ENCODE measurements around the gene PCSK9.

The PCSK9 gene

DNA sequence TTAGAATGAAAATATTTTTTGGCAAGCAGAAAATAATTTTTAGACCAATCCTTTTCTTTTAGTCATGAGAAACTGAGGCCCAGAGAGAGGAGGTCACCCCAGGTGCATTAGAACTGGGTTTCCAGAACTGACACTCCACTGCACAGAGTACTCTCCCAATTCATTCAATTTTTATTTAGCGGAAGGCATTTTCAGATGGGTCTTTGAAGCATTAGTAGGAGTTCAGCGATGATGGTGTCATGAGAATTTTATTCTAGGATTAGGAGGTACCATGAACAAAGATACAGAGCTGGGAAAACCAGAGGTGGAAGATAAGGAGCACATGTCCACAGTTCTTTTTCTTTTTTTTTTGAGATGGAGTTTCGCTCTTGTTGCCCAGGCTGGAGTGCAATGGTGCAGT, 2.3 kb downstream of the PCSK9 start:
- in situ Hi-C loops (cut with MboI; ENCODE audit: low sequenced_read_pairs) = no loop called here

DNA sequence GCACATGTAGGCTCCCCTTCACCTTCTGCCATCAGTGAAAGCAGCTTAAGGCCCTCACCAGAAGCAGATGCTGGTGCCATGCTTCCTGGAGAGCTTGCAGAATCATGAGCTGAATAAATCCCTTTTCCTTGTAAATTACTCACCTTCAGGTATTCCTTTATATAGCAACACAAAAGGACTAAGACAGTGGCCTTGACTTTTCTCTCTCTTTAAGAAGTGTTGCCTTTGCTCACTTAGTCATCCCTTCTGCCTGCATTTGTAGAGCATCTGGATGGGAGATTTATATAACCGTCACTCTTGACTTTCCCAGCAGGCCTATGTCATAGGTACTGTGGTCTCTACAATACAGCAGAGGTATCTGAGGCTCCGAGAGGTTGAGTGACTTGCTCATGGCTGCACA, 3.7 kb downstream of the PCSK9 start:
- in situ Hi-C loops (cut with MboI; ENCODE audit: low sequenced_read_pairs) = no loop called here

DNA sequence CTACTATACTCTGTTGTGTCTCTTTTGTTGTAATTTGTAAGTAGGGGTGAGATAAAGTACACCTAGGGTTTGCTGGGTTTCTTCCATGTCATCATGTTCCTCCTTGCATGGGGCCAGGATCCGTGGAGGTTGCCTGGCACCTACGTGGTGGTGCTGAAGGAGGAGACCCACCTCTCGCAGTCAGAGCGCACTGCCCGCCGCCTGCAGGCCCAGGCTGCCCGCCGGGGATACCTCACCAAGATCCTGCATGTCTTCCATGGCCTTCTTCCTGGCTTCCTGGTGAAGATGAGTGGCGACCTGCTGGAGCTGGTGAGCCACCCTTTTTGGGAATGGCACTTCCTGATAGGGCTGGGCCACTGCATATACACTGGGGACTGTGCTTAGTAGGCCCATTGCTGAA, 4.4 kb downstream of the PCSK9 start:
- in situ Hi-C loops (cut with MboI; ENCODE audit: low sequenced_read_pairs) = no loop called here

DNA sequence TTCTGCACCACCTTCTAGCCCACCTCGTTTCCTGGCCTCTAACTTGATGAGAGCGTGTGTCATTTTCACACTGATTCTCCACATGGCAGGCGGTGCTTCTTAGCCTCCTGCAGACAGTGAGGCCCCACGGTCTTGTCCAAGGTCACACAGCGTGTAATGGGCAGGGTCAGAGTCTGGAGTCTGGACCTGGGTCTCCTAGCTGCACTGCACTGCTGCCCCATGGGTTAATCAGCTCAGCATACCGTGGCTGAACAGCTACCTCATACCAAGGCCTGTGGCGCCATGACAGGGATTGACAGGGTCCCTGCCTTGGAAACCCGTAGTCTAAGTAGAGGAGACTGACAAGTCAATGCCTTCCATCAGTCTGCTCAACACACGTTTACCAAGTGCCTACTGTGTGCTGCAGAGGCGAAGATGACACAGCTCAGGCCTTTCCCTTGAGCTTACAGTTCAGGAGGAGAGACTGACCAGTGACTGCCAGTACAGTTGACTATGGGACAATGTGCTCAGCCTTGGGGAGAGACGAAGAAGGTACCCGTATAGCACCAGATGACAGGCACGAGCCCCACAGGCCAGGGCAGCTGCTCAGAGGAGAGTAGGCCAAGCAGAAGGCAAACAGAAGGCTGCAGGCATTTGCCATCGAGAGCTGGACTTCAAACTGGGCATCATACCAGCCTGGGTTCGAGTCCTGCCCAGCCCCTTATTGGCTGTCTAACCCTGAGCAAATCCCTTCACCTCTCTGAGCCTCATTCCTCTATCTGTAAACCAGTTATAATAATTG, 5.5 kb downstream of the PCSK9 start:
- in situ Hi-C loops (cut with MboI; ENCODE audit: low sequenced_read_pairs) = no loop called here

DNA sequence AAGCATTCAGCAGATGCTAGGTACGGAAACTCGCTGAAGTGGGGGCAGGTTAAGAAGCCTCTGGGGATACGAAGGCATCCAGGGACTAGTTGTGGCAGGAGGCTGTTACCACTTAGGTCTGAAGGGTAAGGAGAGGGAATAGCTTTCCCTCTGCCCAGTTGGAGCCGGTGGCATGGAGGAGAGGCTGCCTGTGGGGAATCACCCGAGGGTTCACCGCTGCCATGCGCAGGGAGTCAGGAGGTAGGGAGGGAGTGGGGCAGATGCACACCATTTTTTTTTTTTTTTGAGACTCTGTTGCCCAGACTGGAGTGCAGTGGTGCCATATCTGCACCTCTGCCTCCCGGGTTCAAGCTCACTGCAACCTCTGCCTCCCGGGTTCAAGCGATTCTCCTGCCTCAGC, 6.1 kb downstream of the PCSK9 start:
- in situ Hi-C loops (cut with MboI; ENCODE audit: low sequenced_read_pairs) = no loop called here

DNA sequence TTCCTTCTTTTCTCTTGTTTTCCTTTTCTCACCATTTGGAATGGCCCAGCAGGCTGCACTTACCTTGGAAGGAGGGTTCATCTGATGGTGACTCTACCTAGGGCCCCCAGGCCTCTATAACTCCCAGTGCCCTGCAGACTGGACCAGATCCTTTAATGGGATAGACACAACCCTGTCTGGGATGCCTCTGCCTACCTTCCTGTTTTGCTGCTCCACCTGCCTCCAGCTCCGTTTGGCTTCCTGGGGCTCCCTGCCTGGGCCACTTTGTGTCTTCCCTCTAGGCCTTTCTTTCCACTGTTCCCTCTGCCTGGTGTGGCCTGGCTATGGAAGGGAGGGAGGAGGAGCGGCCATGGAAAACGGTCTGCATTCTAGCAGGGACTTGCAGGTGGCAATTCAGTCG, 7.5 kb downstream of the PCSK9 start:
- in situ Hi-C loops (cut with MboI; ENCODE audit: low sequenced_read_pairs) = no loop called here

DNA sequence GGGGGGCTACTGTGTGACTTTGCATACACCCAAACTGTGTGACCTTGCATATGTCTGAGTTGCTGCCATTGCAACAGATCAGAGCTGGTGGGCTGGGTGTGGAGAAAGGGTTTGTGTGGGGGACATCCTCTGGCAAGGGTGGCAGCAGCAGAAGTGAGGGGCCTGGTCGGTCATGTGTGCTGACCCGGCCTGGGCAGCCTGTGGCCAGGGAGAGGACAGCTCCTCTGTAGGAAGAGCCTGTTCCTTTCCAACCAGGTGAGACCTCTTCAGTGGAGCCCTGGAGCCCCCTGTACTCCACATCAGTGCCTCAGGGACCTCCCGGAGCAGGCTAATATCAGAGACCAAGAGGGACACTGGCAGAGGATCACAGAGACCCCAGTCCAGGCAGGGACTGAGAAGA, 8.3 kb downstream of the PCSK9 start:
- in situ Hi-C loops (cut with MboI; ENCODE audit: low sequenced_read_pairs) = no loop called here

DNA sequence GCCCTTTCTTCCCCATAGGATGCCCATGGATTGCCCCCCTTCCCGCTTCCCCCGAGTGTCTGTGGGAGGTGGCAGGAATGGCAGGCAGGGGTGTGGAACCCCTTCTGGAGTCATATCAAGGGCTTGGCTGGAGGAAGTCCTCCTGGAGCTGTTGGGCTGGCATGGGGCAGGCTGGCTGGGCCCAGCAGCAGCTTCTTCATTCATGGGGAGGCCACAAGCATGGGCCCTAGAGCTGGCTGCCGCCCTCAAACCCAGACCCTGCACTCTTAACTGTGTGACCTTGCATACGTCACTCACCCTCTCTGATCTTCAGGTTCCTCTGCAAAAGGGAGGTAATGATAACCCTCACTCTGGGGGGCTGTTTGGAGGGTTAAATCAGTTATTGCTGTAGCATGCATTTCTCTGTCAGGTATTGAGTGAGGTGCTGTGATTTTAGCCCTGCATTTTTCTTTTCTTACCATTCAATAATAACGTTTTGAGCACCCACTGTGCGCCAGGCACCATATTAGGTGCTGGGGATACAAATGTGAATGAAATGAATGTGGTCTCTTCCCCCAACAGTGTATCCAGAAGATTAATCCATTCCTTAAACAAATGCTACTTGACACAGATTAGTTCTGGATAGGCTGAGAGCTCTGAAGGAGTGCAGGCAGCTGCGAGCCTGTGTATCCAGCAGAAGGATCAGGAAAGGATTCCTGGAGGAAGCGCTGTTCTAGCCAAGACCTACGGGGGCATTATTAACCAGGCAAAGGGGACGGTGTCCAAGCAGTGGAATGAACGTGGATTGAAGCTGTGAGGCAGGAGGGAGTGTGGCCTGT, 9.3 kb downstream of the PCSK9 start:
- in situ Hi-C loops (cut with MboI; ENCODE audit: low sequenced_read_pairs) = no loop called here

DNA sequence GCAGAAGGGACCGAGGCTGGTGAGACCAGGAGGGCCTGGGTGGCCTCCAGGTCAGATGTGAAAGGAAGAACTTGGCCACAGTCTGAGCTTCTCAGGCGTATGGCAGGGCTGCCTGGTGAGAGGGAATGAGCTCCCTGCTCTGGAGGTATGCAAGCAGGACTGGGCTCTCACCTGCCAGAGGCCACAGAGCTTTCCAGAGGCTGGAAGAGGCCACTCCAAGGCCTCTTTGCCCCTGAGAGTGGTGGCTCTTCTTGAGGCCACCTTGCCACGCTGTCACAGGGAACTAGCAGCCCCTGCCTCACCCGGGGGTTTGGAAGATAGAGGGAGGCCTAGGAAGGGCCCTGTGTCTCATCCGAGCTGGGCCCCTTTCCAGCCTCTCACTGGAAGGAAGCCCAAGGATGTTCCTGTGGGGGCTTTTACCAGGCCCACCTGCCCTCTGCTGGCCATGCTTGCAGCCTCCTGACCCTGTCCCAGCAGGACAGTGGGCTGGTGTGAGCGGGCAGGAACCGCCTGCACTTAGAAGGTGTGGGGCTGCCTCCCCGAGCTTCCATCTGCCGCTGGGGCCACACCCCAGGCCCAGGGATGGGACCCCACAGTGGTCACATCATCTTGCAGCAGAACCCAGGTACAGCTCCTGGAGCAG, 10.0 kb downstream of the PCSK9 start:
- in situ Hi-C loops (cut with MboI; ENCODE audit: low sequenced_read_pairs) = no loop called here

DNA sequence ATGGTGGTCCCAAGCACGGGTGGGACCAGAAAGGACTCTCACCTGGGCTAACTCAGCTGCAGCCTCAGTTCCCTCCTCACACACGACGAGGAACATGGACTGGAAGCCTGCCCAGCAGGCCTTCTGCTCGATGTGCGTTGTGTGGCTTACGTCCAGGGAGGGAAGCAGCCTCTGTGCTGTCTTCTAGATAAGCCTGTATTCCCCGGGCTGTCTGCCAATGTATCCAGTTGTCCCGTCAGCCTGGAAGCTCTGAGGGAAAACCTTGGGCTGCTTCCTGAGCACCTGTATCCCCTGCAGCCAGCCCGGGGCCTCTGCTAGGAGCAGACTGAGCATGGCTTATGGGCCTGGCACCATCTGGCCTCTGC, 10.5 kb downstream of the PCSK9 start:
- in situ Hi-C loops (cut with MboI; ENCODE audit: low sequenced_read_pairs) = no loop called here

DNA sequence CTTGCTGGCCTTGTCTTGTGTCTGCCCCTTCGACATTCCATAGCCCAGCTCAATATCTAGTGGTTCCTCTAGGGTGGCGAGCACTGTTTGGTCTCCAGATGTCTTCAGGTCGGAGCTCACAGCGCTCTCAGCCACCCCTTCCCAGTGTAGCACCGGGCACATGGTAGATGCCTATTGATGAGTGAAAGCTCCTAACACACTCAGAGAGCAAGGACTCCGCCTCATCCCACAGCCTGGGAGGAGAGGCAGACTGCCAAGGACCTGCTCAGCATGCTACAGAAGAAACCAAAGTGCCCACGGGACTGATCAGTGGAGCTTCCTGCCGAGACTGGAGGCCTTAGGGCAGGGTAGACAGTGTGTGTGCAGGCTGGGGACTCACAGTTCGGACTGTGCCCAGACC, 10.9 kb downstream of the PCSK9 start:
- in situ Hi-C loops (cut with MboI; ENCODE audit: low sequenced_read_pairs) = no loop called here

DNA sequence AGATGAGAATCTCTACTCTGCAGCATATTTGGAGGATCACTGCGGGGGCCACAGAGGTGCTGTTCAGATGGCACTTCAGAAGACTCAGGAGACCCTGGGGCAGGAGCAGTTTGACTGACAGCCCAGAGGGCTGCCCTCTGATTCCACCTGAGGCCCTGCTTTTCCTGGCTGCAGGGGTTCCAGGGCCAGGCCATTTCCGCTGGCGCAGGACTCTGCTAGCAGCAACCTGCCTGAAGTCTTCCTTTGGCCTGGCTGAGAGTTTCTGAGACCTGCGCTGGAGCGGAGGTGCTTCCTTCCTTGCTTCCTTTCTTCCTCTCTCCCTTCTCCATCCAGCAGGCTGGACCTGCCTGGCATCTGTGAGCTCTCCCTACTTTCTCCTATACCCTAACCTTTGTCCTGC, 11.8 kb downstream of the PCSK9 start:
- in situ Hi-C loops (cut with MboI; ENCODE audit: low sequenced_read_pairs) = no loop called here

DNA sequence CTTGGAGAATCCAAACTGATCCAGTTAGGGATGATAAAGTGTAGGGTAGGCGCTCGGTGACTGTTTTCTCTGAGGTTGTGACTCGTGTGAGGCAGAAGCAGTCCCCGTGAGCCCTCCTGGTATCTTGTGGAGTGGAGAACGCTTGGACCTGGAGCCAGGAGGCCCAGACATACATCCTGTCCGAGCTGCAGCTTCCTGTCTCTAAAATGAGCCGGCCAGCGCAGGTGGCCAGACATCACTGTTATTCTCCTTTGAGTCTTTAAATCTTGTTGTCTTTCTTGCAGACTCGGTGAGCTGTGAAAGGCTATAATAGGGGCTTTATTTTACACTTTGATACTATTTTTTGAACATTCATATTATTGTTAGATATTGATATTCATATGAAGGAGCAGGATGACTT, 12.3 kb downstream of the PCSK9 start:
- in situ Hi-C loops (cut with MboI; ENCODE audit: low sequenced_read_pairs) = no loop called here

DNA sequence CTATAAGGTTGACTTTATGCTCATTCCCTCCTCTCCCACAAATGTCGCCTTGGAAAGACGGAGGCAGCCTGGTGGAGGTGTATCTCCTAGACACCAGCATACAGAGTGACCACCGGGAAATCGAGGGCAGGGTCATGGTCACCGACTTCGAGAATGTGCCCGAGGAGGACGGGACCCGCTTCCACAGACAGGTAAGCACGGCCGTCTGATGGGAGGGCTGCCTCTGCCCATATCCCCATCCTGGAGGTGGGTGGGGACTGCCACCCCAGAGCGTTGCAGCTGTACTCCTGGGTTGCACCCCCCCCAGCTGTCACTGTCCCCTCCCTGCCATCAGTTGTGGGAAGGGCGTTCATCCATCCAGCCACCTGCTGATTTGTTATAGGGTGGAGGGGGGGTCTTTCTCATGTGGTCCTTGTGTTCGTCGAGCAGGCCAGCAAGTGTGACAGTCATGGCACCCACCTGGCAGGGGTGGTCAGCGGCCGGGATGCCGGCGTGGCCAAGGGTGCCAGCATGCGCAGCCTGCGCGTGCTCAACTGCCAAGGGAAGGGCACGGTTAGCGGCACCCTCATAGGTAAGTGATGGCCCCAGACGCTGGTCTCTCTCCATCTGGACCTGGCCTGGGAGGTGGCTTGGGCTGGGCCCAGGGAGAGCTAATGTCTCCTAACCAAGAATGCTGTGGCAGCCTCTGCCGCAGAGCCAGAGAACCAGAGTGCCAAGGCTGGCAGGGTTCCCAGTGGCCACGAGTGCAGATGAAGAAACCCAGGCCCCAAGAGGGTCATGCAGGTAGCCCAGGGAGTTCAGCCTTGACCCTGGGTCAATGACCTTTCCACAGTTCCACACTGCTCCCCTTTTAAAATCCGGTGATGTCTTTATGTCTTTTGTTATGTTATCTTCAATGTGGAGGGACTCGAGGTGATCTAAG, 13.1 kb downstream of the PCSK9 start:
- in situ Hi-C loops (cut with MboI; ENCODE audit: low sequenced_read_pairs) = no loop called here

DNA sequence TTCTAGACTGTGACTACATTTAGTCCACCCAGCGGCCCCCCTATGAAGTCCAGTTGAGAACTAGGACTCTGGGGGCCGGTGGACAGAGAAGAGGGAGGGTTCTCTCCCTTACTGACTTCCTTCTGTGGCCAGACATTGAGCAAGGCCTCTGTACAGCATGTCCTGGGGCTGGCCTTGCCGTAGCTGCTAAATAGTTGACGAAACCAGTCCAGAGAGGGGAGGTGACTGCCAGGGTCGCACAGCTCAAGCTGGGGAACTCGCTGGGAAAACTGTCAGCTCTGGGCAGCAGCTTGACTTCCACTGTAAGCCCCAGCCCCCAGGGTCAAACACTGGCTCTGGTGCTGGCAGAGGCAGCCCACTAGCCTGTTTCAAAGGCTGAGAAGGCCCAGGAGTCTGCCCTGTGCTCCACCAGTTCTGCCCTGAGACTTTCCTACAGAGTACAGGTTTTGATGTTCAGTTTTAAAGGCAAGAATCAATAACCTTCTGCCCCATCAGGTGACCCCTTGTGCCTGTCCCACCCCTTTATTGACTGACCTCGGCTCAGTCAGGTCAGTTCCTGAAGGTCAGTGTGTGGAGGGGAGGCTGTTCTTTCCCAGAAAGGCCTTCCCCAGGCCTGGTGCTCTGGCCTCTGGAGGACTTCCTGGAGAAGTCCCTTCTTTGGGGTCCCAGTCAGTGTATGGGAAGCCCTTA, 14.1 kb downstream of the PCSK9 start:
- in situ Hi-C loops (cut with MboI; ENCODE audit: low sequenced_read_pairs) = no loop called here

DNA sequence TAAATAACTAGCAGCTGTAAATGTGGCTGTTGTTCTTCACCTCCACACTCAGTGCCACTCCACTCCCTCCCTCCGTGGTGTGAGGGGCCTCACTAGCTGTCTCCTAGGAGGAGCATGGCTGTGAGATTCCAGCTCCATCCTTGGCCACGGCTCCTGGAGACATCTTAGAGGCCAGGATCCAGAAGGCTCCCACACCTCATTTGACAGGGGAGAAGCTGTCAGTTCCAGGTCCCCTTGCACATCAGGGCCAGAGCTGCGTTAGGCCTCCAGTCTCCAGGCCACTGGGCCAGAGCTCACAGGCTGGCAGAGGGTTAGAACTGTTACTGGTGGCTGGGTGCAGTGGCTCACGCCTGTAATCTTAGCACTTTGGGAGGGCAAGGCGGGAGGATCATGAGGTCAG, 15.0 kb downstream of the PCSK9 start:
- in situ Hi-C loops (cut with MboI; ENCODE audit: low sequenced_read_pairs) = no loop called here

DNA sequence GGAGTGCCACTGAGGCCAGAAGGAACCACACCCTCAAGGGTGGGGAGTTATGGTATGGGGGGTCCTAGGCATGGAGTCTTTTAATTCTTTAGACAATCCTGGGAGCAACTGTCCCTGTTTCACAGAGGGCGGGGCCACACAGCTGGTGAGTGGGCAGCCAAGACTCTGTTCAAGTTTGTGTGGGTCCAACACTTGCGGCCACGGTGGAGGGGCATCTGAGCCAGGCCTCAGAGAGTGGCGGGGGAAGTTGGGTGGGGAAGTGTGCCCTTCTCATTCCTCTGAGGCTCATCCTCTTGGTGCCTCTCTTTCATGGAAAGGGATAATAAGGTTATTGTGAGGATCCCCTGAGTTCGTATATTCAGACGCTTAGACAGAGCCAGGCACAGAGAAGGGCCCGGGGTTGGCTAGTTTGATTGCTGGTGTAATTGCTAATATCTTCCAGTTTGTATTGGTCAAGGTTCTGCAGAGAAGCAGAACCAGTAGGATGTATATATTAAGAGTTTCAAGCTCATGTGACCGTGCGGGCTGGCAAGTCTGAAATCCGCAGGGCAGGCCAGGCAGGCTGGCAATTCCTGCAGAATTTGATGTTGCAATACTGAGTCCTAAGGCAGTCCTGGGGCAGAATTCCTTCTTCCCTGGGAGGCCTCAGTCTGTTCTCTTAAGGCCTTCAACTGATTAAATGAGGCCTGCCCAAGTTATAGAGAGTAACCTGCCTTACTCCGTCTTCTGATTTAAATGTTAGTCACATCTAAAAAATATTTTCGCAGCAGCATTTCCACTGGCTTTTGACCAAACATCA, 15.9 kb downstream of the PCSK9 start:
- in situ Hi-C loops (cut with MboI; ENCODE audit: low sequenced_read_pairs) = no loop called here

DNA sequence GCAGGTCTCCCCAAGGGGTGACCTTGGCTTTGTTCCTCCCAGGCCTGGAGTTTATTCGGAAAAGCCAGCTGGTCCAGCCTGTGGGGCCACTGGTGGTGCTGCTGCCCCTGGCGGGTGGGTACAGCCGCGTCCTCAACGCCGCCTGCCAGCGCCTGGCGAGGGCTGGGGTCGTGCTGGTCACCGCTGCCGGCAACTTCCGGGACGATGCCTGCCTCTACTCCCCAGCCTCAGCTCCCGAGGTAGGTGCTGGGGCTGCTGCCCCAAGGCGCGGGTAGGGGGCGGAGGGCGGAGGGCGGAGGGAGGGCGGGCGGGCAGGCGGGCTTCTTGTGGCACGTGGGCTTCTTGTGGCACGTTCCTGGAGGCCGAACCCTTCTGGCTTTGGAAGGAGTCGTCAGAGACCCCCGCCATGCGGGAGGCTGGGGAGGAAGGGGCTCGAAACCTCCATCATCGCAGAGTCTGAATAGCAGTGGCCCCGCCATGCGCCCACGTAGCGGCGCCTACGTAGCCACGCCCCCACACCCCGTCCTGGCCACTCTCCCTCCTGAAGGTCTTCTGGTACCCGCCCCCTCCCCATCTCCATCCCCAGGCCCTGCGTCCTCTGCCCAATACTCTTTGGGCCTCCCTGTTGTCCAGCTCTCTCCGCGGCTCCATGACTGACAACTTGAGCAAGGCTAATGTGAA, 16.7 kb downstream of the PCSK9 start:
- in situ Hi-C loops (cut with MboI; ENCODE audit: low sequenced_read_pairs) = no loop called here

DNA sequence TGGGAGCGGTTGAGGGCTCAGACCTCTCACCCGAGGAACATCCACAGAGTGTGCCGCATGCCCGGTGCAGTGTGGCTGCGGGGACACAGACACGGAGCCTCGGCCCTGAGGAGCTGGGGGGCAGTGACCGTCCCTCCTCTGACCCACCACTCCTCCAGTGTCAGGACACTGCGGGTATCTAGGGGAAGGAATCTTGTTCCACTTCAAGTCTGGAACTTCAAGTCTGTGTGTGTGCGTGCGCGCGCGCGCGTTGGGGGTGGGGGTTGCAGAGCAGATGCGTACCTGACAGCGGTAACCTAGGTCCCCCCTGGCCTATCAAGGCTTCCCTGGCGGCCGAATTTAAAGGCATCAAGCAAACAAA, 17.3 kb downstream of the PCSK9 start:
- in situ Hi-C loops (cut with MboI; ENCODE audit: low sequenced_read_pairs) = no loop called here

Measured in HL-60/S4 (cell line).